PC-9 (cell line): ENCODE data around the gene OXTR. TPM values are rescaled to one million over a fixed set of nuclear protein-coding genes. Genes with fewer than 3 reads are reported as not detected.

Experiments
- BruUV-seq: library from RNA; stranded (reverse); fragments of 400-500 nt; replicated peaks from 2 replicates; lab custom pipeline; 2021; lab: Mats Ljungman, UMichigan
- CTCF ChIA-PET: fragments of 300-600 bp; sonication (Branson Sonifier 250); formaldehyde crosslinking; loops from one replicate; lab custom pipeline; 2022; ENCODE audit warnings: antibody characterized with exemption; lab: Charles Lee
- POLR2A ChIA-PET: fragments of 300-600 bp; sonication (Branson Sonifier 250); formaldehyde crosslinking; loops from one replicate; lab custom pipeline; 2022; ENCODE audit warnings: antibody characterized with exemption; ENCODE audit not compliant: unreplicated experiment; lab: Charles Lee
- DNase-seq, 2 experiments: peaks; one replicate each; pipeline versions ENCODE4 v3.0.0 to v3.0.0-alpha.2; 2015 to 2022; ENCODE audit warnings: mixed read lengths in 1 of 2
- H2AFZ ChIP-seq: fragments of 200-600 bp; sonication (generic); 2 replicates; pipeline ENCODE4 v1.8.1; 2017; ENCODE audit warnings: antibody characterized with exemption
- H3F3A ChIP-seq: fragments of 200-600 bp; sonication (generic); 2 replicates; pipeline ENCODE4 v1.8.1; 2017; ENCODE audit warnings: antibody characterized with exemption, mild to moderate bottlenecking, low read depth; ENCODE audit not compliant: insufficient read depth
- H3K27ac ChIP-seq: fragments of 200-600 bp; sonication (generic); 2 replicates; pipeline ENCODE4 v1.6.1; 2016; ENCODE audit warnings: mixed run types
- H3K27me3 ChIP-seq: fragments of 200-600 bp; sonication (generic); 2 replicates; pipeline ENCODE4 v1.6.1; 2016; ENCODE audit warnings: low read depth, mixed run types; ENCODE audit not compliant: insufficient read depth
- H3K36me3 ChIP-seq: fragments of 200-600 bp; sonication (generic); 2 replicates; pipeline ENCODE4 v1.6.1; 2016; ENCODE audit warnings: low read depth, mixed run types
- H3K4me1 ChIP-seq: fragments of 200-600 bp; sonication (generic); replicated peaks from 2 replicates; pipeline ENCODE4 v1.6.1; 2016; ENCODE audit warnings: mixed run types; ENCODE audit not compliant: insufficient read depth
- H3K4me2 ChIP-seq: fragments of 200-600 bp; sonication (generic); 2 replicates; pipeline ENCODE4 v1.6.1; 2017; ENCODE audit warnings: mixed run types
- H3K4me3 ChIP-seq: fragments of 200-600 bp; sonication (generic); 2 replicates; pipeline ENCODE4 v1.6.1; 2016; ENCODE audit warnings: mixed run types
- H3K79me2 ChIP-seq: fragments of 200-600 bp; sonication (generic); 2 replicates; pipeline ENCODE4 v1.6.1; 2017; ENCODE audit warnings: low read depth, mixed run types
- H3K9me2 ChIP-seq: fragments of 200-600 bp; sonication (generic); 2 replicates; pipeline ENCODE4 v1.8.1; 2017; ENCODE audit warnings: mild to moderate bottlenecking; ENCODE audit not compliant: insufficient read depth
- H3K9me3 ChIP-seq: fragments of 200-600 bp; sonication (generic); 2 replicates; pipeline ENCODE4 v1.8.1; 2016; ENCODE audit warnings: low read depth; ENCODE audit not compliant: insufficient read depth
- H4K20me1 ChIP-seq: fragments of 200-600 bp; sonication (generic); 2 replicates; pipeline ENCODE4 v1.8.1; 2017; ENCODE audit not compliant: insufficient read depth
- EZH2 ChIP-seq: fragments of 200-600 bp; sonication (generic); IDR thresholded peaks from 2 replicates; pipeline ENCODE4 v1.8.0; 2017; ENCODE audit warnings: antibody characterized with exemption, low read depth
- intact Hi-C: fragments of 100-400 bp; cut with micrococcal nuclease; formaldehyde crosslinking; loops from one replicate; pipeline ENCODE4 v1.10.0; 2022; ENCODE audit not compliant: unreplicated experiment
- total RNA-seq: library from RNA; stranded (reverse); gene quantifications from 2 replicates; pipeline ENCODE4 v1.2.3, GENCODE V29; 2021
- TF ChIP-seq, protein P1 (sequence below): fragments of 200-600 bp; sonication (generic); conservative IDR thresholded peaks from 2 replicates; pipeline ENCODE4 v1.6.1; 2017; ENCODE audit warnings: mixed run types, antibody characterized with exemption, mild to moderate bottlenecking, moderate library complexity

OXTR gene
- total RNA-seq, 1 experiment from 2014 or later = 3.4 TPM

DNA sequence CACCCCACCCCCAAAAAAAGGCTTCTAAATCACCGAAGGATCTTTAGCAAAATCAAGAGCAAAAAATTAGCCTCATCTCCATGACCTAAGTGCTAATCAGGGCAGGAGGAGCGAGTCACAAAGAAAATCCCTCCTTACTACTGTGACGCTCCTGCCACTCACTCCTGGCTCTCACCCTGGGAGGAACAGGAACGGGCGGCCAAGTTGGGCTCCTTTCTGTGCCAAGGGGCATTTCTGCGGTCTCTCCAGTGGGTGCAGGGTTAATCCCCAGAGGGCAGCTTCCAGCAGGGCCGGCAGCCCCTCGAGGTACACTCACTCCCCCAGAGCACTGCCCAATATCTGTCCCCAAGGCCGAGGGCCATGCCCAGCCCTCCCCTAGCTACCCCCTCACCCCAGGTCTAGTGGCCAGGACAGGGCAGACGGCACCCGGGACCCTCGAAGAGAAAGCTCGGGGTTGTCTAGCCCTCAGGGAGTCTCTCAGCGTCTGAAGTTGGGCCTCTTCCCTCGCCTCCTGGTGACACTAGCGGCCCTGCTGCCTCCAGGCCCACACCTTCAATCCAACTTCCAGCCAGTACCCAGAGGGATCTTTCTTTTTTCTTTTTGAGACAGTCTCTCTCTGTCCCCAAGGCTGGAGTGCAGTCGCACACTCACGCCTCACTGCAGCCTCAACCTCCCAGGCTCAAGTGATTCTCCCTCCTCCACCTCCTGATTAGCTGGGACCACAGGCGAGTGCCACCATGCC, 35.1 kb downstream of the OXTR start:
- TF ChIP-seq, protein P1, sequence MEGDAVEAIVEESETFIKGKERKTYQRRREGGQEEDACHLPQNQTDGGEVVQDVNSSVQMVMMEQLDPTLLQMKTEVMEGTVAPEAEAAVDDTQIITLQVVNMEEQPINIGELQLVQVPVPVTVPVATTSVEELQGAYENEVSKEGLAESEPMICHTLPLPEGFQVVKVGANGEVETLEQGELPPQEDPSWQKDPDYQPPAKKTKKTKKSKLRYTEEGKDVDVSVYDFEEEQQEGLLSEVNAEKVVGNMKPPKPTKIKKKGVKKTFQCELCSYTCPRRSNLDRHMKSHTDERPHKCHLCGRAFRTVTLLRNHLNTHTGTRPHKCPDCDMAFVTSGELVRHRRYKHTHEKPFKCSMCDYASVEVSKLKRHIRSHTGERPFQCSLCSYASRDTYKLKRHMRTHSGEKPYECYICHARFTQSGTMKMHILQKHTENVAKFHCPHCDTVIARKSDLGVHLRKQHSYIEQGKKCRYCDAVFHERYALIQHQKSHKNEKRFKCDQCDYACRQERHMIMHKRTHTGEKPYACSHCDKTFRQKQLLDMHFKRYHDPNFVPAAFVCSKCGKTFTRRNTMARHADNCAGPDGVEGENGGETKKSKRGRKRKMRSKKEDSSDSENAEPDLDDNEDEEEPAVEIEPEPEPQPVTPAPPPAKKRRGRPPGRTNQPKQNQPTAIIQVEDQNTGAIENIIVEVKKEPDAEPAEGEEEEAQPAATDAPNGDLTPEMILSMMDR = no peak
- no peak for TF ChIP-seq EZH2
- Histone ChIP-seq H4K20me1 (no peaks in the 10 kb centered on the region), H2AFZ (peak overlapping the region; percentile 46; the same call in 1 of the 2 replicates), H3K4me3 (no peak overlapping the region), H3K4me2 (peak overlapping the region; percentile 53), H3K4me1 (peaks cover 43% of the 10 kb centered on the region), H3K27ac (no peak overlapping the region), H3K36me3 (no peaks in the 10 kb centered on the region), H3F3A (peaks cover 1% of the 10 kb centered on the region; the same call in 1 of the 2 replicates), H3K9me3 (no peaks in the 10 kb centered on the region), H3K79me2 (no peaks in the 10 kb centered on the region), H3K9me2 (no peaks in the 10 kb centered on the region), H3K27me3 (no peaks in the 10 kb centered on the region)
- POLR2A ChIA-PET = interaction anchor here (0.5 to 0.7 kb wide), 2 partner anchors 10 to 511 kb away, joined by 3 to 7 read pairs; no protein-coding TSS in a partner anchor
- DNase-seq = peak; percentile 50 to 60
- BruUV-seq = no TSS peak
- CTCF ChIA-PET = no interaction called here
- intact Hi-C loops = no loop called here

GRCh38 chr3:8733332-8734094, 35.9 kb downstream of the OXTR start, which contains the start of gene CAV3:
Gene CAV3, plus strand, starts transcription at chr3:8733802. Its CDS starts 75 bp downstream, at chr3:8733877.
- POLR2A ChIA-PET = interaction anchor here (0.5 kb wide), 1 partner anchor 9 kb away, joined by 3 read pairs; no protein-coding TSS in a partner anchor
- intact Hi-C loops = no loop called here
- BruUV-seq = no TSS peak

GRCh38 chr3:8732413-8732812, 37.0 kb downstream of the OXTR start:
- peaks cover 32% of the 10 kb centered on the region for H3K4me1 ChIP-seq
- no peaks in the 10 kb centered on the region for H3F3A ChIP-seq
- intact Hi-C loops = no loop called here
- H3K36me3 ChIP-seq = no peaks in the 10 kb centered on the region
- TF ChIP-seq EZH2 = no peak
- CTCF ChIA-PET = interaction anchor here (0.6 kb wide), 1 partner anchor 37 kb away, joined by 4 read pairs; no protein-coding TSS in a partner anchor
- no peak overlapping the region for H3K4me3 ChIP-seq
- no peak for DNase-seq
- H3K4me2 ChIP-seq = peak overlapping the region; percentile 14; the same call in 1 of the 2 replicates
- POLR2A ChIA-PET = no interaction called here
- no peaks in the 10 kb centered on the region for H3K27me3 ChIP-seq
- no peak overlapping the region for H3K27ac ChIP-seq
- H4K20me1 ChIP-seq = no peaks in the 10 kb centered on the region
- H3K9me2 ChIP-seq = no peaks in the 10 kb centered on the region
- H3K79me2 ChIP-seq = no peaks in the 10 kb centered on the region
- H3K9me3 ChIP-seq = no peaks in the 10 kb centered on the region
- no peak overlapping the region for H2AFZ ChIP-seq
- BruUV-seq = no TSS peak

More at GRCh38 chr3:8733332-8734094, 35.9 kb downstream of the OXTR start, which contains the start of gene CAV3:
- Histone ChIP-seq H3K4me1 (peaks cover 39% of the 10 kb centered on the region), H2AFZ (peak within 1 kb of the TSS; percentile 46; the same call in 1 of the 2 replicates), H3K4me3 (no peak within 1 kb of the TSS), H3K36me3 (no peaks in the 10 kb centered on the region), H3K79me2 (no peaks in the 10 kb centered on the region), H3K27me3 (no peaks in the 10 kb centered on the region), H3K9me2 (no peaks in the 10 kb centered on the region), H3K4me2 (peak within 1 kb of the TSS; percentile 53), H4K20me1 (no peaks in the 10 kb centered on the region), H3K9me3 (no peaks in the 10 kb centered on the region), H3F3A (no peaks in the 10 kb centered on the region), H3K27ac (no peak within 1 kb of the TSS)
- CTCF ChIA-PET = no interaction called here
- TF ChIP-seq EZH2 = no peak
- TF ChIP-seq, protein P1 = no peak
- no peak for DNase-seq
